Left ventricle myocardium inferior (tissue), 1 donor: ENCODE data around the gene CLTCL1. TPM values are rescaled to one million over a fixed set of nuclear protein-coding genes. Genes with fewer than 3 reads are reported as not detected.
A peak's percentile ranks its signal among the peaks of the same experiment; 100 is the strongest.

Source experiments
- DNase-seq: peaks from one replicate; pipeline ENCODE4 v3.0.0-alpha.2; 2020
- H3K27ac ChIP-seq: fragments of 200-600 bp; replicated peaks from 2 replicates; pipeline ENCODE4 v1.8.0; 2021
- H3K27me3 ChIP-seq: fragments of 200-600 bp; 2 replicates; pipeline ENCODE4 v1.8.0; 2021; ENCODE audit warnings: low read depth
- H3K36me3 ChIP-seq: fragments of 200-600 bp; 2 replicates; pipeline ENCODE4 v1.8.0; 2021
- H3K4me1 ChIP-seq: fragments of 200-600 bp; 2 replicates; pipeline ENCODE4 v1.8.0; 2021
- H3K4me3 ChIP-seq: fragments of 200-600 bp; 2 replicates; pipeline ENCODE4 v1.8.0; 2021; ENCODE audit warnings: mild to moderate bottlenecking, moderate library complexity
- H3K9me3 ChIP-seq: fragments of 200-600 bp; replicated peaks from 2 replicates; pipeline ENCODE4 v1.8.0; 2021
- CTCF ChIP-seq: fragments of 200-600 bp; IDR thresholded peaks from 2 replicates; pipeline ENCODE4 v1.8.0; 2021; ENCODE audit warnings: antibody characterized with exemption, mild to moderate bottlenecking, borderline replicate concordance
- intact Hi-C: fragments of 100-400 bp; cut with micrococcal nuclease; formaldehyde crosslinking; loops from one replicate; pipeline ENCODE4 v1.11.0; 2022
- total RNA-seq: library from RNA; stranded (reverse); fragmentation: NEBNext Ultra II Directional; extraction: Animal tissue kit (Norgen Biotek cat#: 25700); gene quantifications from one replicate; pipeline ENCODE4 v1.2.1, GENCODE V29; 2021
- donor health status: DM: no; HTN: yes; CAD: no; lungs with severe emphysema.

The CLTCL1 gene
- total RNA-seq, 1 donor from 2014 or later = 9.4 TPM

- intact Hi-C loops = no loop called here
- H3K27ac ChIP-seq = no peak overlapping the region
- peaks cover 23% of the 10 kb centered on the region for H3K4me1 ChIP-seq
Measured at GRCh38 chr22:19143212-19143611, 148.3 kb downstream of the CLTCL1 start.

DNA sequence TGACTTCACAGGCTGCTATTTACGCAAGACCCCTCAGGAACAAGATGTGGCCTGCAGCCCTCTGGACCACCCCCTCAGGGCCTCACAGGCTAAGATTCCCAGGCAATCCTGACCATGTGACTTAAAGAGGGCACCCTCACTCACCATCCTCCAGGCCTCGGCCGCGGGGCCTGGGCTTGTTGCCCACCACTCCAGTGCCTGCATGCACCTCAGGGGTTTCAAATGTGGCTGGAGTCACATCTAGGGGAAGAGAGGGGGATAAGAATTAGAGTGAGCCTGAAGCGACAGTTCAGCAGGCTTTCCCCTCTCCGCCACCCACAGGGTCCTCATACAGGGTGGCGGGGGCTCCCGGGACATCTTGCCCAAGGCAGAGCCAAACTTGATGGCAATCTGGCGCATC, 149.1 kb downstream of the CLTCL1 start:
- Histone ChIP-seq H3K36me3 (peaks cover 54% of the 10 kb centered on the region), H3K9me3 (no peaks in the 10 kb centered on the region), H3K27ac (no peak overlapping the region), H3K27me3 (peaks cover 5% of the 10 kb centered on the region), H3K4me3 (no peak overlapping the region), H3K4me1 (peaks cover 23% of the 10 kb centered on the region)
- TF ChIP-seq CTCF = no peak
- no peak for DNase-seq
- intact Hi-C loops = no loop called here

More at GRCh38 chr22:19143212-19143611, 148.3 kb downstream of the CLTCL1 start:
- Histone ChIP-seq H3K9me3 (no peaks in the 10 kb centered on the region), H3K36me3 (peaks cover 46% of the 10 kb centered on the region), H3K4me3 (peak overlapping the region; percentile 87), H3K27me3 (peaks cover 13% of the 10 kb centered on the region)
- TF ChIP-seq CTCF = no peak
- DNase-seq = no peak

GRCh38 chr22:19139974-19140373, 151.5 kb downstream of the CLTCL1 start:
- intact Hi-C loops = no loop called here
- H3K27me3 ChIP-seq = no peaks in the 10 kb centered on the region

GRCh38 chr22:19139001-19139356, 152.5 kb downstream of the CLTCL1 start:
- no peak for DNase-seq
- Histone ChIP-seq H3K27me3 (no peaks in the 10 kb centered on the region), H3K4me1 (peaks cover 18% of the 10 kb centered on the region), H3K4me3 (no peak overlapping the region), H3K9me3 (no peaks in the 10 kb centered on the region), H3K27ac (no peak overlapping the region), H3K36me3 (peaks cover 87% of the 10 kb centered on the region)
- intact Hi-C loops = no loop called here
- TF ChIP-seq CTCF = no peak

More at GRCh38 chr22:19139974-19140373, 151.5 kb downstream of the CLTCL1 start:
- H3K4me1 ChIP-seq = peaks cover 23% of the 10 kb centered on the region
- DNase-seq = no peak
- no peaks in the 10 kb centered on the region for H3K9me3 ChIP-seq
- no peak overlapping the region for H3K4me3 ChIP-seq
- no peak overlapping the region for H3K27ac ChIP-seq
- no peak for TF ChIP-seq CTCF
- H3K36me3 ChIP-seq = peaks cover 77% of the 10 kb centered on the region

GRCh38 chr22:19138217-19139000, 153.1 kb downstream of the CLTCL1 start:
- no peak for TF ChIP-seq CTCF
- Histone ChIP-seq H3K36me3 (peaks cover 93% of the 10 kb centered on the region), H3K4me1 (peaks cover 13% of the 10 kb centered on the region), H3K27ac (no peak overlapping the region), H3K4me3 (no peak overlapping the region), H3K9me3 (no peaks in the 10 kb centered on the region), H3K27me3 (no peaks in the 10 kb centered on the region)
- no peak for DNase-seq
- intact Hi-C loops = no loop called here
